PFSK-1 (cell line): ENCODE measurements around the gene KPNB1.
A peak's percentile ranks its signal among the peaks of the same experiment; 100 is the strongest.

Experiments
- FOXP2 ChIP-seq: optimal IDR thresholded peaks from 2 replicates; pipeline ENCODE3; 2011; ENCODE audit warnings: borderline replicate concordance, control low read depth, inconsistent platforms; ENCODE audit not compliant: insufficient read depth; ENCODE audit errors: extremely low read length, extremely low read depth
- POLR2AphosphoS5 ChIP-seq: IDR thresholded peaks from 2 replicates; pipeline ENCODE4 v1.6.1; 2012; ENCODE audit warnings: low read depth, mild to moderate bottlenecking, control low read depth, low read length, moderate library complexity
- REST ChIP-seq, 2 experiments: IDR thresholded peaks; 2 replicates each; pipeline versions ENCODE4 v1.6.1 to v1.8.0; 2011 to 2012; ENCODE audit warnings: low read depth in 2 of 2, low read length in 2 of 2, control low read depth in 1 of 2, inconsistent platforms in 1 of 2, mild to moderate bottlenecking in 1 of 2, moderate library complexity in 1 of 2; ENCODE audit not compliant: insufficient read depth in 1 of 2
- TAF1 ChIP-seq: IDR thresholded peaks from 2 replicates; pipeline ENCODE4 v1.6.1; 2012; ENCODE audit warnings: low read length, control low read depth, borderline replicate concordance; ENCODE audit not compliant: insufficient read depth

- no peak for TF ChIP-seq TAF1
- TF ChIP-seq POLR2AphosphoS5, result 0 out of 2 replicates have a peak, but pooled peaks have one; percentile 33
- no peak for TF ChIP-seq REST (IDR thresholded peaks at IDR 0.05; ENCODE audit: insufficient read depth in 1 of 2, low read depth in 2 of 2, low read length in 2 of 2)
- TF ChIP-seq FOXP2, result no peak
These were observed 34.9 kb downstream of the KPNB1 start for GRCh38 chr17:47684535-47685193.
